DMS53 treated with DMSO at 0.1 percent for 48 hours (cell line): Measurements from ENCODE around the gene IL10RB.

Source experiments
- DNase-seq: peaks from one replicate; lab custom pipeline; 2025; ENCODE audit not compliant: unreplicated experiment; lab: John Stamatoyannopoulos, UW

The IL10RB gene

GRCh38 chr21:33325222-33326067 is 59.3 kb downstream of the IL10RB start:
- DNase-seq: peak; percentile 29

- DNase-seq: no peak
These were observed 61.2 kb downstream of the IL10RB start for GRCh38 chr21:33327326-33327725.

- DNase-seq: no peak
These were observed 61.7 kb downstream of the IL10RB start for GRCh38 chr21:33327792-33328433.

GRCh38 chr21:33330726-33331125 is 64.6 kb downstream of the IL10RB start:
- DNase-seq: no peak

GRCh38 chr21:33332143-33332542 is 66.0 kb downstream of the IL10RB start:
- no peak for DNase-seq

- no peak for DNase-seq
These were observed 68.0 kb downstream of the IL10RB start for GRCh38 chr21:33334191-33334590.

GRCh38 chr21:33334824-33335223 is 68.7 kb downstream of the IL10RB start:
- DNase-seq: no peak

GRCh38 chr21:33339135-33339534 is 73.0 kb downstream of the IL10RB start:
- DNase-seq: no peak

- DNase-seq: no peak
These were observed 73.8 kb downstream of the IL10RB start for GRCh38 chr21:33339918-33340317.

- no peak for DNase-seq
These were observed 79.6 kb downstream of the IL10RB start for GRCh38 chr21:33345751-33346238.
